ENCODE data around the gene C10orf88. TPM values are rescaled to one million over a fixed set of nuclear protein-coding genes. Genes with fewer than 3 reads are reported as not detected.

C10orf88 gene
- polyA plus RNA-seq, 3 donors = 2.2 to 2.9 (median 2.7) TPM

- Histone ChIP-seq H3K27me3 (ENCODE audit: control insufficient read depth in 2 of 2, insufficient read depth in 2 of 2, low read length in 2 of 2) (no peaks in the 10 kb centered on the region), H3K9me3 (replicated peaks in 1 of 2; ENCODE audit: control insufficient read depth in 1 of 2, insufficient read depth in 1 of 2, low read length in 2 of 2) (no peaks in the 10 kb centered on the region), H3K4me3 (replicated peaks in 1 of 3; ENCODE audit: low read depth in 2 of 3, low read length in 3 of 3) (no peak overlapping the region), H3K4me2 (replicated peaks; ENCODE audit: extremely low read depth, low read length, poor library complexity, severe bottlenecking) (no peak overlapping the region), H3K36me3 (replicated peaks in 1 of 2; ENCODE audit: control insufficient read depth in 1 of 2, insufficient read depth in 2 of 2, low read length in 2 of 2) (peaks cover 39 to 40% of the 10 kb centered on the region in 2 donors), H2AFZ (ENCODE audit: insufficient read depth, low read depth, low read length, poor library complexity, severe bottlenecking) (no peak overlapping the region), H3K4me1 (ENCODE audit: control insufficient read depth in 1 of 2, insufficient read depth in 2 of 2, low read length in 2 of 2) (no peaks in the 10 kb centered on the region), H3K27ac (ENCODE audit: low read depth in 1 of 2, low read length in 2 of 2) (no peak overlapping the region), H3K79me2 (ENCODE audit: insufficient read depth, low read length) (no peaks in the 10 kb centered on the region), H3K9ac (ENCODE audit: insufficient read depth, low read length, poor library complexity, severe bottlenecking) (no peak overlapping the region), H4K20me1 (ENCODE audit: insufficient read depth, low read length) (peaks cover 8% of the 10 kb centered on the region)
- H3K4me3 Mint-ChIP-seq = no peak overlapping the region
- DNase-seq = no peak
- H3K27me3 Mint-ChIP-seq (ENCODE audit: low read depth in 3 of 3) = no peaks in the 10 kb centered on the region
- 76% methylated on average over 3 of the region's 5 CpGs for WGBS (ENCODE audit: insufficient coverage)
- H3K9me3 Mint-ChIP-seq = no peaks in the 10 kb centered on the region
- TF ChIP-seq, protein P1, sequence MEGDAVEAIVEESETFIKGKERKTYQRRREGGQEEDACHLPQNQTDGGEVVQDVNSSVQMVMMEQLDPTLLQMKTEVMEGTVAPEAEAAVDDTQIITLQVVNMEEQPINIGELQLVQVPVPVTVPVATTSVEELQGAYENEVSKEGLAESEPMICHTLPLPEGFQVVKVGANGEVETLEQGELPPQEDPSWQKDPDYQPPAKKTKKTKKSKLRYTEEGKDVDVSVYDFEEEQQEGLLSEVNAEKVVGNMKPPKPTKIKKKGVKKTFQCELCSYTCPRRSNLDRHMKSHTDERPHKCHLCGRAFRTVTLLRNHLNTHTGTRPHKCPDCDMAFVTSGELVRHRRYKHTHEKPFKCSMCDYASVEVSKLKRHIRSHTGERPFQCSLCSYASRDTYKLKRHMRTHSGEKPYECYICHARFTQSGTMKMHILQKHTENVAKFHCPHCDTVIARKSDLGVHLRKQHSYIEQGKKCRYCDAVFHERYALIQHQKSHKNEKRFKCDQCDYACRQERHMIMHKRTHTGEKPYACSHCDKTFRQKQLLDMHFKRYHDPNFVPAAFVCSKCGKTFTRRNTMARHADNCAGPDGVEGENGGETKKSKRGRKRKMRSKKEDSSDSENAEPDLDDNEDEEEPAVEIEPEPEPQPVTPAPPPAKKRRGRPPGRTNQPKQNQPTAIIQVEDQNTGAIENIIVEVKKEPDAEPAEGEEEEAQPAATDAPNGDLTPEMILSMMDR (IDR thresholded peaks at IDR 0.05) = no peak
- intact Hi-C loops (cut with micrococcal nuclease) = no loop called here
- H3K27ac Mint-ChIP-seq = no peak overlapping the region
- no peaks in the 10 kb centered on the region for H3K4me1 Mint-ChIP-seq
- peaks cover 37 to 39% of the 10 kb centered on the region in 2 donors for H3K36me3 Mint-ChIP-seq
Measured at GRCh38 chr10:122990278-122990677, 36.3 kb upstream of the C10orf88 start.

GRCh38 chr10:122988501-122988900 lies 34.5 kb upstream of the C10orf88 start:
- Histone ChIP-seq H3K4me3 (replicated peaks in 1 of 3; ENCODE audit: low read depth in 2 of 3, low read length in 3 of 3) (no peak overlapping the region), H3K9me3 (replicated peaks in 1 of 2; ENCODE audit: control insufficient read depth in 1 of 2, insufficient read depth in 1 of 2, low read length in 2 of 2) (no peaks in the 10 kb centered on the region), H4K20me1 (ENCODE audit: insufficient read depth, low read length) (peaks cover under 1% of the 10 kb centered on the region), H3K27ac (ENCODE audit: low read depth in 1 of 2, low read length in 2 of 2) (no peak overlapping the region), H3K36me3 (replicated peaks in 1 of 2; ENCODE audit: control insufficient read depth in 1 of 2, insufficient read depth in 2 of 2, low read length in 2 of 2) (peaks cover 24 to 31% of the 10 kb centered on the region in 2 donors), H3K4me1 (ENCODE audit: control insufficient read depth in 1 of 2, insufficient read depth in 2 of 2, low read length in 2 of 2) (no peaks in the 10 kb centered on the region), H3K79me2 (ENCODE audit: insufficient read depth, low read length) (no peaks in the 10 kb centered on the region), H3K27me3 (ENCODE audit: control insufficient read depth in 2 of 2, insufficient read depth in 2 of 2, low read length in 2 of 2) (no peaks in the 10 kb centered on the region), H3K9ac (ENCODE audit: insufficient read depth, low read length, poor library complexity, severe bottlenecking) (no peak overlapping the region), H3K4me2 (replicated peaks; ENCODE audit: extremely low read depth, low read length, poor library complexity, severe bottlenecking) (no peak overlapping the region), H2AFZ (ENCODE audit: insufficient read depth, low read depth, low read length, poor library complexity, severe bottlenecking) (no peak overlapping the region)
- TF ChIP-seq, protein P1 (IDR thresholded peaks at IDR 0.05) = no peak
- Mint-ChIP-seq H3K27me3 (ENCODE audit: low read depth in 3 of 3) (no peaks in the 10 kb centered on the region), H3K4me1 (no peaks in the 10 kb centered on the region), H3K4me3 (no peak overlapping the region), H3K27ac (no peak overlapping the region), H3K36me3 (peaks cover 30 to 32% of the 10 kb centered on the region in 2 donors), H3K9me3 (no peaks in the 10 kb centered on the region)
- intact Hi-C loops (cut with micrococcal nuclease) = no loop called here
- no CpG with 5 or more reads among the region's 2 CpGs for WGBS (ENCODE audit: insufficient coverage)
- DNase-seq = no peak
